Measurements from ENCODE around the gene SH3GLB2. TPM values are rescaled to one million over a fixed set of nuclear protein-coding genes. Genes with fewer than 3 reads are reported as not detected.

Gene SH3GLB2
- total RNA-seq, 3 donors from 2014 or later, result 59.2 to 227 (median 150) TPM

GRCh38 chr9:128992995-128993394 is 35.1 kb downstream of the SH3GLB2 start:
- Histone ChIP-seq H3K36me3 (peaks cover 8% of the 10 kb centered on the region), H3K27ac (no peak overlapping the region), H3K4me3 (no peak overlapping the region), H3K9me3 (no peaks in the 10 kb centered on the region), H3K27me3 (no peaks in the 10 kb centered on the region), H3K4me1 (no peaks in the 10 kb centered on the region)
- intact Hi-C loops (cut with DNase I; ENCODE audit: low total_unique reads), result no loop called here
- TF ChIP-seq POLR2AphosphoS5 (IDR thresholded peaks at IDR 0.05) (no peak), CTCF (IDR thresholded peaks at IDR 0.05) (peak in 1 of 3 donors; percentile 14), POLR2A (IDR thresholded peaks at IDR 0.05) (no peak)
- peak in 1 of 2 donors; percentile 39 for DNase-seq (ENCODE audit: low spot score in 2 of 2)

GRCh38 chr9:128987805-128988204 is 40.3 kb downstream of the SH3GLB2 start:
- Histone ChIP-seq H3K9me3 (no peaks in the 10 kb centered on the region), H3K4me1 (no peaks in the 10 kb centered on the region), H3K36me3 (peaks cover 4% of the 10 kb centered on the region), H3K27me3 (no peaks in the 10 kb centered on the region), H3K4me3 (no peak overlapping the region), H3K27ac (no peak overlapping the region)
- no peak for DNase-seq (ENCODE audit: low spot score in 2 of 2)
- TF ChIP-seq CTCF (IDR thresholded peaks at IDR 0.05), result no peak
- no peak for TF ChIP-seq POLR2A (IDR thresholded peaks at IDR 0.05)
- TF ChIP-seq POLR2AphosphoS5 (IDR thresholded peaks at IDR 0.05), result no peak
- intact Hi-C loops (cut with DNase I; ENCODE audit: low total_unique reads), result no loop called here

GRCh38 chr9:128986671-128987070 is 41.5 kb downstream of the SH3GLB2 start:
- H3K27me3 ChIP-seq, result no peaks in the 10 kb centered on the region
- H3K4me3 ChIP-seq, result no peak overlapping the region
- TF ChIP-seq POLR2A (IDR thresholded peaks at IDR 0.05) (no peak), POLR2AphosphoS5 (IDR thresholded peaks at IDR 0.05) (no peak), CTCF (IDR thresholded peaks at IDR 0.05) (no peak)
- DNase-seq (ENCODE audit: low spot score in 2 of 2), result no peak
- peaks cover 4% of the 10 kb centered on the region for H3K36me3 ChIP-seq
- no peak overlapping the region for H3K27ac ChIP-seq
- intact Hi-C loops (cut with DNase I; ENCODE audit: low total_unique reads), result no loop called here
- H3K4me1 ChIP-seq, result no peaks in the 10 kb centered on the region
- no peaks in the 10 kb centered on the region for H3K9me3 ChIP-seq

- no peak for DNase-seq (ENCODE audit: low spot score in 2 of 2)
- TF ChIP-seq POLR2A (IDR thresholded peaks at IDR 0.05), result no peak
- TF ChIP-seq POLR2AphosphoS5 (IDR thresholded peaks at IDR 0.05), result no peak
- TF ChIP-seq CTCF (IDR thresholded peaks at IDR 0.05), result no peak
- Histone ChIP-seq H3K36me3 (peaks cover 7% of the 10 kb centered on the region), H3K27me3 (no peaks in the 10 kb centered on the region), H3K4me3 (no peak overlapping the region), H3K27ac (no peak overlapping the region), H3K4me1 (no peaks in the 10 kb centered on the region), H3K9me3 (no peaks in the 10 kb centered on the region)
- intact Hi-C loops (cut with DNase I; ENCODE audit: low total_unique reads), result no loop called here
Observed at GRCh38 chr9:128983536-128983935, 44.6 kb downstream of the SH3GLB2 start.

- Histone ChIP-seq H3K4me1 (no peaks in the 10 kb centered on the region), H3K27ac (no peak overlapping the region), H3K4me3 (no peak overlapping the region), H3K27me3 (no peaks in the 10 kb centered on the region), H3K9me3 (no peaks in the 10 kb centered on the region), H3K36me3 (peaks cover 3% of the 10 kb centered on the region)
- no peak for TF ChIP-seq CTCF (IDR thresholded peaks at IDR 0.05)
- TF ChIP-seq POLR2A (IDR thresholded peaks at IDR 0.05), result no peak
- no peak for TF ChIP-seq POLR2AphosphoS5 (IDR thresholded peaks at IDR 0.05)
- no peak for DNase-seq (ENCODE audit: low spot score in 2 of 2)
- intact Hi-C loops (cut with DNase I; ENCODE audit: low total_unique reads), result loop anchor here (10.0 kb wide), 1 partner anchor 1534 kb away; no protein-coding TSS in a partner anchor
Observed at GRCh38 chr9:128979111-128979510, 49.0 kb downstream of the SH3GLB2 start.
